ENCODE results near the gene ADORA2B. TPM values are rescaled to one million over a fixed set of nuclear protein-coding genes. Genes with fewer than 3 reads are reported as not detected.

The ADORA2B gene
- total RNA-seq, 1 donor from 2014 or later: 3.1 TPM

- no peak for DNase-seq
- intact Hi-C loops (cut with micrococcal nuclease): no loop called here
- Mint-ChIP-seq H3K9me3 (no peaks in the 10 kb centered on the region), H3K36me3 (ENCODE audit: low read depth) (peaks cover 2% of the 10 kb centered on the region), H3K4me1 (peaks cover 13% of the 10 kb centered on the region), H3K27ac (no peak overlapping the region), H3K27me3 (peaks cover 45% of the 10 kb centered on the region), H3K4me3 (no peak overlapping the region)
These were observed 8.2 kb downstream of the ADORA2B start for GRCh38 chr17:15952916-15953790.

- intact Hi-C loops (cut with micrococcal nuclease): no loop called here
- no peak for DNase-seq
- Mint-ChIP-seq H3K36me3 (ENCODE audit: low read depth) (peaks cover 4% of the 10 kb centered on the region), H3K4me1 (peaks cover 23% of the 10 kb centered on the region), H3K27ac (no peak overlapping the region), H3K9me3 (no peaks in the 10 kb centered on the region), H3K27me3 (peaks cover 54% of the 10 kb centered on the region), H3K4me3 (no peak overlapping the region)
These were observed 9.3 kb downstream of the ADORA2B start for GRCh38 chr17:15954222-15954621.

DNA sequence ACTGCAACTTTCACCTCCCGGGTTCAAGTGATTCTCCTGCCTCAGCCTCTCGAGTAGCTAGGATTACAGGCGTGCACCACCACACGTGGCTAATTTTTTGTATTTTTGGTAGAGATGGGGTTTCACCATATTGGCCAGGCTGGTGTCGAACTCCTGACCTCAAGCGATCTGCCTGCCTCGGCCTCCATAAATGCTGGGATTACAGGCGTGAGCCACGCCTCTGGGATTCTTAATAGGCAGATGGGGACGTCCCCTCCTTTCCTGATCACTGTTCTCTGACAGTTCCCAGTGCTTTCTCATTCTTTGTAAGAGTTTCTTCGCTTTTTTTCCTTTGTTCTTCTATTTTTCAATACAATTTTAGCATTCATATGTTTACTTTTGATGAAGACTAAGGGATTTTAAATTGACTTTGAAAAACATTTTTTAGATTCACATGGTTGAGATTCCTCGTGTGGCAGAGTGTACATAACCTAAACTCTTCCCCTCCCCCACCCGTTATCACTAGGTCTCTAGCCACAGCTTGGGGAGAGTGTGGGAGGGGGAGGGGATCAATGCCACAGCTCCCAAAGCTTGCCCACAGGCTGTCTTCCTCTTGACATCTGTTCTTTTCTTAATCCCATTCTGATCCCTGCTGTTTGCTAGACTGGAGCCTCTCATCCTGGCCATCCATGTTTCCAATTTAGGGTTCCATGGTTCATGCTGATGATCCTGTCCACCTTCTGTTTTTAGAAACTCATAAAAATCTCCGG, 11.0 kb downstream of the ADORA2B start:
- intact Hi-C loops (cut with micrococcal nuclease): loop anchor here (5.0 kb wide), 2 partner anchors 69 to 124 kb away; no protein-coding TSS in a partner anchor
- Mint-ChIP-seq H3K4me1 (peaks cover 30% of the 10 kb centered on the region), H3K9me3 (no peaks in the 10 kb centered on the region), H3K4me3 (no peak overlapping the region), H3K27ac (no peak overlapping the region), H3K36me3 (ENCODE audit: low read depth) (peaks cover 4% of the 10 kb centered on the region), H3K27me3 (peaks cover 49% of the 10 kb centered on the region)
- no peak for DNase-seq

GRCh38 chr17:15957206-15957605, 12.3 kb downstream of the ADORA2B start:
- DNase-seq: peak; percentile 67
- H3K27me3 Mint-ChIP-seq: peaks cover 57% of the 10 kb centered on the region
- no peak overlapping the region for H3K27ac Mint-ChIP-seq
- H3K4me3 Mint-ChIP-seq: peak overlapping the region; percentile 15
- H3K36me3 Mint-ChIP-seq (ENCODE audit: low read depth): peaks cover 4% of the 10 kb centered on the region
- peaks cover 34% of the 10 kb centered on the region for H3K4me1 Mint-ChIP-seq
- intact Hi-C loops (cut with micrococcal nuclease): loop anchor here (5.0 kb wide), 2 partner anchors 70 to 125 kb away; no protein-coding TSS in a partner anchor
- H3K9me3 Mint-ChIP-seq: no peaks in the 10 kb centered on the region

- Mint-ChIP-seq H3K4me1 (peaks cover 34% of the 10 kb centered on the region), H3K36me3 (ENCODE audit: low read depth) (peaks cover 4% of the 10 kb centered on the region), H3K27ac (peak overlapping the region; percentile 57), H3K27me3 (peaks cover 55% of the 10 kb centered on the region), H3K9me3 (no peaks in the 10 kb centered on the region), H3K4me3 (peak overlapping the region; percentile 43)
- intact Hi-C loops (cut with micrococcal nuclease): loop anchor here (5.0 kb wide), 2 partner anchors 70 to 125 kb away; no protein-coding TSS in a partner anchor
- peak; percentile 53 for DNase-seq
These were observed 12.8 kb downstream of the ADORA2B start for GRCh38 chr17:15957608-15958307.

GRCh38 chr17:15958484-15958854, 13.5 kb downstream of the ADORA2B start:
- H3K9me3 Mint-ChIP-seq: no peaks in the 10 kb centered on the region
- peak; percentile 55 for DNase-seq
- intact Hi-C loops (cut with micrococcal nuclease): loop anchor here (5.0 kb wide), 2 partner anchors 71 to 126 kb away; no protein-coding TSS in a partner anchor
- H3K27me3 Mint-ChIP-seq: peaks cover 54% of the 10 kb centered on the region
- H3K4me3 Mint-ChIP-seq: peak overlapping the region; percentile 43
- H3K36me3 Mint-ChIP-seq (ENCODE audit: low read depth): peaks cover 4% of the 10 kb centered on the region
- peaks cover 34% of the 10 kb centered on the region for H3K4me1 Mint-ChIP-seq
- peak overlapping the region; percentile 57 for H3K27ac Mint-ChIP-seq

DNA sequence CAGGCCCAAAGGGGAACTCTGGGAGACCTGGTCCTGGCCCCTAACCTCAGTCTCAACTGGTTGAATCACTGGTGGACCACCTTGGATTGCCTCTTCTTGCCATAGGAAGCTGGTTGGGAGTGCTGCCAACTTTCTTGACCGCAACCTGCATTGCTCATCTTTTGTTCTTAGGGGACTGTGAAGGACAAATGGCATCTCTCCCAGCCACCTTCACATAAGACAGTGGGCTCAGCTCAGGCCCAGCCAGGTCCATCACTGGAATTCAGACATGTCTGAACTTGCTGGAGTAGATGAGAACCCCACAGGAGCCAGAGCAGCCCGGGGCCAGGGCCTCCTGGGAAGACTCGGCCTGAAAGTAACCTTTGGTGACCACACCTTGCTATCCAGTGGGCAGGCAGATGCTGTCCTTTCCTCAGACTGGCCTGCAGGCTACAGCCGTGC, 18.8 kb downstream of the ADORA2B start:
- intact Hi-C loops (cut with micrococcal nuclease): no loop called here
- Mint-ChIP-seq H3K4me3 (no peak overlapping the region), H3K4me1 (peaks cover 22% of the 10 kb centered on the region), H3K36me3 (ENCODE audit: low read depth) (no peaks in the 10 kb centered on the region), H3K9me3 (no peaks in the 10 kb centered on the region), H3K27me3 (peaks cover 42% of the 10 kb centered on the region), H3K27ac (no peak overlapping the region)
- DNase-seq: no peak

DNA sequence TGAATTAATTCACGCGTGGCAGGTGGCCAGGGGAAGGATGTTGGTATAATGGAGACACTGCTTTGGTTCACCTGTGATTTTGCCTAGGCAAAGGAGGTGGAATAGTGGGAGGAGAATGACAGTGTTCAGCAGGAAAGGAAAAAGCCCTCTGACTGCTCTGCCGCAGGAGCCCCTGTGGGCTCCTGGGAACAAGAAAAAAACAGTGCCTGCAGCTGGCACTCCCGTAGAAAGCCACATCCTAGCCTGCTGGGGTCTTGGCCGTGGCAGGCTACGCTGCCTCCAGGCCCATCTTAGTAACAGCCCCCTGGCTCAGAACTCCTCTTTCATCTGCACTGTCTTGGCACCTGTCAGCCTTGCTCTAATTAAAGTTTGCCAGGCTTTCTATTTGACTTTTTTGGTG, 20.6 kb downstream of the ADORA2B start:
- H3K27ac Mint-ChIP-seq: no peak overlapping the region
- H3K4me3 Mint-ChIP-seq: no peak overlapping the region
- no peaks in the 10 kb centered on the region for H3K9me3 Mint-ChIP-seq
- intact Hi-C loops (cut with micrococcal nuclease): no loop called here
- DNase-seq: no peak
- H3K27me3 Mint-ChIP-seq: peaks cover 47% of the 10 kb centered on the region
- H3K36me3 Mint-ChIP-seq (ENCODE audit: low read depth): no peaks in the 10 kb centered on the region
- peaks cover 11% of the 10 kb centered on the region for H3K4me1 Mint-ChIP-seq

- H3K4me3 Mint-ChIP-seq: no peak overlapping the region
- peaks cover 51% of the 10 kb centered on the region for H3K27me3 Mint-ChIP-seq
- peaks cover 9% of the 10 kb centered on the region for H3K4me1 Mint-ChIP-seq
- no peak overlapping the region for H3K27ac Mint-ChIP-seq
- DNase-seq: no peak
- intact Hi-C loops (cut with micrococcal nuclease): no loop called here
- H3K9me3 Mint-ChIP-seq: no peaks in the 10 kb centered on the region
- H3K36me3 Mint-ChIP-seq (ENCODE audit: low read depth): no peaks in the 10 kb centered on the region
These were observed 21.4 kb downstream of the ADORA2B start for GRCh38 chr17:15966183-15966878.

GRCh38 chr17:15966879-15967248, 21.9 kb downstream of the ADORA2B start:
- Mint-ChIP-seq H3K27me3 (peaks cover 46% of the 10 kb centered on the region), H3K36me3 (ENCODE audit: low read depth) (no peaks in the 10 kb centered on the region)

GRCh38 chr17:15967706-15968399, 22.9 kb downstream of the ADORA2B start:
- intact Hi-C loops (cut with micrococcal nuclease): no loop called here
- Mint-ChIP-seq H3K4me1 (peaks cover 9% of the 10 kb centered on the region), H3K36me3 (ENCODE audit: low read depth) (no peaks in the 10 kb centered on the region), H3K27ac (no peak overlapping the region), H3K27me3 (peaks cover 48% of the 10 kb centered on the region), H3K9me3 (no peaks in the 10 kb centered on the region), H3K4me3 (no peak overlapping the region)
- no peak for DNase-seq

More at GRCh38 chr17:15966879-15967248, 21.9 kb downstream of the ADORA2B start:
- no peak overlapping the region for H3K27ac Mint-ChIP-seq
- no peaks in the 10 kb centered on the region for H3K9me3 Mint-ChIP-seq
- intact Hi-C loops (cut with micrococcal nuclease): no loop called here
- no peak overlapping the region for H3K4me3 Mint-ChIP-seq
- DNase-seq: no peak
- H3K4me1 Mint-ChIP-seq: peaks cover 7% of the 10 kb centered on the region

DNA sequence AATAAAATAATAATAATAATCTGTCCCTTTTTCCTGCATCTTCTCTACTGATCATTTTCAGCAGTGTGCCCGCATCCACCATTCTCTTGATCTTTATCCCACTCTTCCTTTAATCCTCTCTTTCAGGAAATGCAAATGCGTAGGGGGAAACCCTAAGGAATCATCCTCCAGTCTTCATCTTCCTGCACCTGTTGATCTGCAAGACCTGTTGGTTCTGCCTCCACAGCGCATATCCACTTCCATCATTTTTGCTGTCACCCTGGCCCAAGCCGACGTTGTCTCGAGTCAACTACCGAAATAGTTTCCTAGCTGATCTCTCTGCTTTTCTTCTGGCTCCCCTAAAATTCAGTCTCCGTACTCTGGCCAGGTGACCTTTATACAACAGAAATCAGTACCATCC, 24.5 kb downstream of the ADORA2B start:
- no peak overlapping the region for H3K27ac Mint-ChIP-seq
- peaks cover 12% of the 10 kb centered on the region for H3K4me1 Mint-ChIP-seq
- H3K4me3 Mint-ChIP-seq: no peak overlapping the region
- intact Hi-C loops (cut with micrococcal nuclease): no loop called here
- H3K27me3 Mint-ChIP-seq: peaks cover 40% of the 10 kb centered on the region
- DNase-seq: no peak
- no peaks in the 10 kb centered on the region for H3K9me3 Mint-ChIP-seq
- no peaks in the 10 kb centered on the region for H3K36me3 Mint-ChIP-seq (ENCODE audit: low read depth)

DNA sequence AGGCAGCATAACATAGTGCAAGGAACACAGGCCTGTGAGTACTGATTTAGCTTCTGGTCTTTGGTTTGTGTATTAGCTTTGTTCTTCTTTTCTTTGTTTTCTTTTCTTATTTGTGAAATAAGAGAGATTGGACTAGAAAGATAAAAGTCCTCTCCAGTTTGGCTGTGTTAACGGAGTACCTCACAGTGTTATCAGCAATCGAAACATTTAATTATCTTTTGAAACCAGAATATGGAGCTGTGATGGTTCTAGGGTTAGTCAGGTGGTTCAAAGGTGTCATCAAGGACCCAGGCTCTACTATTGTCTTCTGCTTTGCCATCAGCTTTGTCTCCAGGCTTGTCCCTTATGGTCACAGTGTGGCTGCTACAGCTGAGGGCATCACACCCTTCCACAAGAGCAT, 25.6 kb downstream of the ADORA2B start:
- no peak for DNase-seq
- H3K36me3 Mint-ChIP-seq (ENCODE audit: low read depth): no peaks in the 10 kb centered on the region
- peaks cover 10% of the 10 kb centered on the region for H3K4me1 Mint-ChIP-seq
- H3K27ac Mint-ChIP-seq: no peak overlapping the region
- no peaks in the 10 kb centered on the region for H3K9me3 Mint-ChIP-seq
- intact Hi-C loops (cut with micrococcal nuclease): no loop called here
- H3K27me3 Mint-ChIP-seq: peaks cover 34% of the 10 kb centered on the region
- no peak overlapping the region for H3K4me3 Mint-ChIP-seq

Data from activated CD4-positive, alpha-beta T cell treated with anti-CD3 and anti-CD28 coated beads, Interleukin-2, amount 10 ng/mL, durations not matched to agents 24 days and 14 days (primary cell).